ENCODE measurements around the gene PTCSC3.

PTCSC3 gene

GRCh38 chr14:36176524-36176923 lies at the start of gene PTCSC3:
PTCSC3 (minus strand) TSS chr14:36176722.
- DNase-seq = no peak

- no peak for DNase-seq
Measured at GRCh38 chr14:36226164-36226563, 49.6 kb upstream of the PTCSC3 start.

GRCh38 chr14:36224176-36224575 lies 47.7 kb upstream of the PTCSC3 start:
- no peak for DNase-seq

GRCh38 chr14:36223558-36223957 lies 47.0 kb upstream of the PTCSC3 start:
- no peak for DNase-seq

- no peak for DNase-seq
Measured at GRCh38 chr14:36222952-36223468, 46.5 kb upstream of the PTCSC3 start.

GRCh38 chr14:36222337-36222736 lies 45.8 kb upstream of the PTCSC3 start:
- DNase-seq = no peak

GRCh38 chr14:36221112-36221511 lies 44.6 kb upstream of the PTCSC3 start:
- peak; percentile 99 for DNase-seq

- DNase-seq = no peak
Measured at GRCh38 chr14:36217732-36218131, 41.2 kb upstream of the PTCSC3 start.

GRCh38 chr14:36217027-36217426 lies 40.5 kb upstream of the PTCSC3 start:
- DNase-seq = no peak

GRCh38 chr14:36215217-36215598 lies 38.7 kb upstream of the PTCSC3 start:
- no peak for DNase-seq

GRCh38 chr14:36214476-36215216 lies 38.1 kb upstream of the PTCSC3 start:
- DNase-seq = no peak

- no peak for DNase-seq
Measured at GRCh38 chr14:36212987-36213386, 36.5 kb upstream of the PTCSC3 start.

GRCh38 chr14:36212577-36212976 lies 36.1 kb upstream of the PTCSC3 start:
- no peak for DNase-seq

GRCh38 chr14:36208690-36209278 lies 32.3 kb upstream of the PTCSC3 start:
- DNase-seq = peak; percentile 100

GRCh38 chr14:36207500-36207899 lies 31.0 kb upstream of the PTCSC3 start:
- peak; percentile 99 for DNase-seq

GRCh38 chr14:36204461-36205073 lies 28.0 kb upstream of the PTCSC3 start:
- DNase-seq = no peak

- DNase-seq = no peak
Measured at GRCh38 chr14:36198378-36198777, 21.9 kb upstream of the PTCSC3 start.

- DNase-seq = peak; percentile 94
Measured at GRCh38 chr14:36194663-36195062, 18.1 kb upstream of the PTCSC3 start.

GRCh38 chr14:36192530-36192929 lies 16.0 kb upstream of the PTCSC3 start:
- no peak for DNase-seq

- no peak for DNase-seq
Measured at GRCh38 chr14:36183402-36183801, 6.9 kb upstream of the PTCSC3 start.

GRCh38 chr14:36181417-36181816 lies 4.9 kb upstream of the PTCSC3 start:
- DNase-seq = no peak

GRCh38 chr14:36177489-36177888 lies 967 bp upstream of the PTCSC3 start:
- no peak for DNase-seq

- no peak for DNase-seq
Measured at GRCh38 chr14:36174767-36175424, 1.6 kb downstream of the PTCSC3 start.

- DNase-seq = no peak
Measured at GRCh38 chr14:36173161-36173560, 3.4 kb downstream of the PTCSC3 start.
